B cell (primary cell): ENCODE results near the gene SLC4A5. TPM values are rescaled to one million over a fixed set of nuclear protein-coding genes. Genes with fewer than 3 reads are reported as not detected.
A peak's percentile ranks its signal among the peaks of the same experiment; 100 is the strongest.

ENCODE experiments used
- ATAC-seq: fragments of 200-7000 bp; cut with Tn5 transposase; one replicate; pipeline ENCODE4 v1.10.0; 2021; ENCODE audit warnings: low read depth, mild to moderate bottlenecking, moderate number of reproducible peaks, moderate library complexity
- CTCF ChIA-PET: fragments of 350-600 bp; sonication (Branson Sonifier 250); formaldehyde crosslinking; loops from one replicate; lab custom pipeline; 2021; ENCODE audit warnings: antibody characterized with exemption, inconsistent platforms; lab: Charles Lee
- POLR2A ChIA-PET: fragments of 350-600 bp; sonication (Branson Sonifier 250); formaldehyde crosslinking; loops from one replicate; lab custom pipeline; 2021; ENCODE audit warnings: antibody characterized with exemption; lab: Charles Lee
- DNase-seq: peaks from one replicate; pipeline ENCODE4 v3.0.0; 2013
- H2AFZ ChIP-seq: 2 replicates; pipeline ENCODE4 v1.6.1; 2012; ENCODE audit warnings: mild to moderate bottlenecking, low read depth, low read length; ENCODE audit not compliant: insufficient read depth, poor library complexity, severe bottlenecking
- H3K27ac ChIP-seq, 2 donors: 1 replicate in 1 of 2; 2 replicates in 1 of 2; pipeline ENCODE4 v1.5.1; 2012 to 2013; ENCODE audit warnings: low read length in 2 of 2, mild to moderate bottlenecking in 2 of 2, moderate library complexity in 1 of 2
- H3K27me3 ChIP-seq, 4 experiments: fragments of 200-600 bp in 1 of 4; sonication (generic) in 1 of 4; replicated peaks in 1 of 4; 1 replicate in 2 of 4; 2 replicates in 2 of 4; pipeline versions ENCODE4 v1.6.1 to v1.7.0; 2013 to 2016; ENCODE audit warnings: low read length in 3 of 4, mild to moderate bottlenecking in 2 of 4, mixed read lengths in 1 of 4, moderate library complexity in 1 of 4; ENCODE audit not compliant: insufficient read depth in 4 of 4, control insufficient read depth in 3 of 4; ENCODE audit errors: control extremely low read depth in 1 of 4
- H3K36me3 ChIP-seq, 2 experiments: replicated peaks in 1 of 2; 1 replicate in 1 of 2; 2 replicates in 1 of 2; pipeline versions ENCODE4 v1.6.1 to v1.7.1; 2013; ENCODE audit warnings: low read length in 1 of 2; ENCODE audit not compliant: insufficient read depth in 2 of 2, control insufficient read depth in 1 of 2; ENCODE audit errors: control extremely low read depth in 1 of 2, extremely low read depth in 1 of 2
- H3K4me1 ChIP-seq, 2 donors: fragments of 200-600 bp in 1 of 2; sonication (generic) in 1 of 2; 1 replicate in 1 of 2; 2 replicates in 1 of 2; pipeline versions ENCODE4 v1.5.1 to v1.6.1; 2013 to 2017; ENCODE audit warnings: low read length in 2 of 2; ENCODE audit not compliant: control insufficient read depth in 2 of 2, insufficient read depth in 2 of 2
- H3K4me2 ChIP-seq: replicated peaks from 2 replicates; pipeline ENCODE3; 2012; ENCODE audit warnings: mild to moderate bottlenecking, low read depth, low read length; ENCODE audit not compliant: poor library complexity, severe bottlenecking
- H3K4me3 ChIP-seq, 5 experiments: fragments of 200-600 bp in 1 of 5; sonication (generic) in 1 of 5; 1 replicate in 3 of 5; 2 replicates in 2 of 5; pipeline versions ENCODE4 v1.5.1 to v1.7.0; 2011 to 2016; ENCODE audit warnings: low read length in 4 of 5, mild to moderate bottlenecking in 4 of 5, low read depth in 2 of 5, control low read depth in 1 of 5, moderate library complexity in 1 of 5; ENCODE audit not compliant: insufficient read depth in 1 of 5; ENCODE audit errors: control extremely low read depth in 1 of 5, extremely low read depth in 1 of 5
- H3K79me2 ChIP-seq: fragments of 200-600 bp; sonication (generic); one replicate; pipeline ENCODE4 v1.6.0; 2016; ENCODE audit warnings: low read length; ENCODE audit not compliant: control insufficient read depth, insufficient read depth
- H3K9ac ChIP-seq: fragments of 200-600 bp; sonication (generic); 2 replicates; pipeline ENCODE4 v1.6.1; 2017; ENCODE audit warnings: mild to moderate bottlenecking, low read length, moderate library complexity
- H3K9me3 ChIP-seq, 3 donors: one replicate each; pipeline versions ENCODE4 v1.6.1 to v1.7.1; 2013; ENCODE audit warnings: low read length in 2 of 3; ENCODE audit not compliant: control insufficient read depth in 2 of 3, insufficient read depth in 1 of 3; ENCODE audit errors: control extremely low read depth in 1 of 3
- H4K20me1 ChIP-seq: 2 replicates; pipeline ENCODE4 v1.6.0; 2012; ENCODE audit warnings: mild to moderate bottlenecking, low read length; ENCODE audit not compliant: insufficient read depth, control insufficient read depth, poor library complexity, severe bottlenecking
- H3K27ac Mint-ChIP-seq: one replicate; pipeline ENCODE4 v1.8.0; 2021; ENCODE audit warnings: mixed read lengths
- H3K27me3 Mint-ChIP-seq: one replicate; pipeline ENCODE4 v1.8.0; 2021; ENCODE audit warnings: mixed read lengths
- H3K4me1 Mint-ChIP-seq: one replicate; pipeline ENCODE4 v1.8.0; 2021; ENCODE audit warnings: mixed read lengths
- H3K4me3 Mint-ChIP-seq: one replicate; pipeline ENCODE4 v1.8.0; 2021; ENCODE audit warnings: mixed read lengths
- H3K9me3 Mint-ChIP-seq: one replicate; pipeline ENCODE4 v1.8.0; 2022; ENCODE audit warnings: mixed read lengths; ENCODE audit not compliant: insufficient read depth
- EZH2 ChIP-seq: IDR thresholded peaks from 2 replicates; pipeline ENCODE4 v1.6.1; 2012; ENCODE audit warnings: borderline replicate concordance, low read depth, mild to moderate bottlenecking, moderate library complexity, low read length; ENCODE audit not compliant: insufficient read depth, poor library complexity, severe bottlenecking
- WGBS: methylation state at CpG from one replicate; pipeline ENCODE4 v1.1.5; 2013; ENCODE audit warnings: missing lambda C conversion rate; ENCODE audit not compliant: insufficient coverage; 5-methylcytosine and 5-hydroxymethylcytosine counted together
- intact Hi-C: fragments of 100-400 bp; cut with micrococcal nuclease; formaldehyde crosslinking; loops from one replicate; pipeline ENCODE4 v1.10.0; 2022
- polyA plus RNA-seq: library from polyadenylated mRNA; depleted of rRNA; stranded (reverse); fragments of >200 nt; gene quantifications from 2 replicates; pipeline ENCODE4 v1.2.3, GENCODE V29; 2012
- total RNA-seq, 2 donors: library from RNA; stranded (reverse); fragments of 120-200 nt in 1 of 2; gene quantifications; 1 replicate in 1 of 2; 2 replicates in 1 of 2; pipeline versions ENCODE4 v1.2.3 to v1.2.4, GENCODE V29; 2013 to 2022
- TF ChIP-seq, protein P1 (sequence below): fragments of 200-600 bp; IDR thresholded peaks from one replicate; pipeline ENCODE4 v1.8.0; 2022; ENCODE audit warnings: antibody characterized with exemption, mild to moderate bottlenecking

The SLC4A5 gene
- total and polyA plus RNA-seq, 2 donors (not counting 1 experiment from before 2014, with no cell fraction given), result 3.3 to 9.7 TPM

DNA sequence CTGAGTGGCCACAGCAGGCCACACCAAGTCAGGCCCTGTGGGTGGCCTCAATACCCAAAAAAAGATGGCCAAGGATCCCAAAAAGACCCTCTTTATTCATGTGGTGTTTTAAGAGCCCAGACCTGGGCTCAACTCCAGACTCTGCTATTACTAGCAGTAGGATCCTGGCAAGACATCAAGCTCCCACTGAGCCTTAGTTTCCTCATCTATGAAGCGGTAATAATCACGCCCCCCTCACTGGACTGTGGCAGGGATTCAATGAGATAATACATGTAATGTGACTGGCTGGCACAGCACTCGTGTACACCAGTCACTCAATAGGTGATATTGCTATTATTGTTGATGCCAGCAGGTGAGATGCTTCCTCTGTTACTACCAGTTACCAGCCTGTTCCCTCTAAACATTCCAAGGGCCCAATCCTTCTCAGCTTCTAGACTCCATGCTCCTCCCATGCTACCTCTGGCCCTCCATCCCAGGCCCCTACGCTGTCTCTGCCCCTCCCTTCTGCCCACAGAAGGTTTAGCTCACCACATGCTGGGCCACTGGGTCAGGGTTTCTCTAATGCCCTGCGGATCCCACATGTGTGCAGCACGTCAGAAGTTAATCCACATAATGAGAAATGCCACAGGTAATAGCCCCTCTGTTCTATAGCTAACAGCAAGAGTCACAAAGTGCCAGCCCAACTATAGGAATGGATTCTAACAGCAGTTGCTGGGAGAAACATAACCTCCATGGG lies 51.2 kb downstream of the SLC4A5 start:
- Histone ChIP-seq H4K20me1 (no peaks in the 10 kb centered on the region), H3K27me3 (no peaks in the 10 kb centered on the region), H3K4me1 (peaks cover 20 to 21% of the 10 kb centered on the region in 2 donors), H3K4me2 (no peak overlapping the region), H3K9ac (no peak overlapping the region), H3K4me3 (no peak overlapping the region), H3K27ac (peak overlapping the region in 1 of 2 donors; percentile 79), H3K79me2 (no peaks in the 10 kb centered on the region), H3K9me3 (no peaks in the 10 kb centered on the region), H3K36me3 (no peaks in the 10 kb centered on the region), H2AFZ (no peak overlapping the region)
- DNase-seq (no peak), ATAC-seq (no peak)
- POLR2A ChIA-PET, result no interaction called here
- Mint-ChIP-seq H3K4me1 (peaks cover 20% of the 10 kb centered on the region), H3K27me3 (no peaks in the 10 kb centered on the region), H3K27ac (peak overlapping the region; percentile 46), H3K9me3 (no peaks in the 10 kb centered on the region), H3K4me3 (no peak overlapping the region)
- CTCF ChIA-PET, result interaction anchor here (1.0 to 1.1 kb wide), 2 partner anchors 9 to 240 kb away, joined by 3 to 4 read pairs; no protein-coding TSS in a partner anchor
- WGBS, result 100% methylated on average over 5 of the region's 6 CpGs
- intact Hi-C loops, result no loop called here
- TF ChIP-seq, protein P1, sequence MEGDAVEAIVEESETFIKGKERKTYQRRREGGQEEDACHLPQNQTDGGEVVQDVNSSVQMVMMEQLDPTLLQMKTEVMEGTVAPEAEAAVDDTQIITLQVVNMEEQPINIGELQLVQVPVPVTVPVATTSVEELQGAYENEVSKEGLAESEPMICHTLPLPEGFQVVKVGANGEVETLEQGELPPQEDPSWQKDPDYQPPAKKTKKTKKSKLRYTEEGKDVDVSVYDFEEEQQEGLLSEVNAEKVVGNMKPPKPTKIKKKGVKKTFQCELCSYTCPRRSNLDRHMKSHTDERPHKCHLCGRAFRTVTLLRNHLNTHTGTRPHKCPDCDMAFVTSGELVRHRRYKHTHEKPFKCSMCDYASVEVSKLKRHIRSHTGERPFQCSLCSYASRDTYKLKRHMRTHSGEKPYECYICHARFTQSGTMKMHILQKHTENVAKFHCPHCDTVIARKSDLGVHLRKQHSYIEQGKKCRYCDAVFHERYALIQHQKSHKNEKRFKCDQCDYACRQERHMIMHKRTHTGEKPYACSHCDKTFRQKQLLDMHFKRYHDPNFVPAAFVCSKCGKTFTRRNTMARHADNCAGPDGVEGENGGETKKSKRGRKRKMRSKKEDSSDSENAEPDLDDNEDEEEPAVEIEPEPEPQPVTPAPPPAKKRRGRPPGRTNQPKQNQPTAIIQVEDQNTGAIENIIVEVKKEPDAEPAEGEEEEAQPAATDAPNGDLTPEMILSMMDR, result no peak
- no peak for TF ChIP-seq EZH2

DNA sequence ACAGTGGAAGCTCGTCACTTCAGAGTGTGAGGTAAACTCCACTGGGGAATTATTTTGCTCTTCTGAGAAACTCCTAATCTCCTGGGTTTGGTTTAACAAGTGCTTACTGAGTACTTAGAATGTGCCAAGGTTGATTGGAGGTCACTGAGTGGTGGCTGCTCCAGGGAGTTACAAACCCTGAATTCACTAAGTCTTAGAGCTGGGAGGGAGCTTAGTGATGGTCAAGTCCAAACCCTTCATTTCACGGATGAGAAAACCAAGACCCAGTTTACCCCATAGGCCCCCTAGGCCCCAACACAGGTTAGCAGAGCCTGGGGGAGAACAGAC lies 52.0 kb downstream of the SLC4A5 start:
- Mint-ChIP-seq H3K4me3 (no peak overlapping the region), H3K9me3 (no peaks in the 10 kb centered on the region), H3K4me1 (peaks cover 17% of the 10 kb centered on the region), H3K27me3 (no peaks in the 10 kb centered on the region), H3K27ac (peak overlapping the region; percentile 89)
- no peak overlapping the region for H3K4me3 ChIP-seq
- H2AFZ ChIP-seq, result peak overlapping the region; percentile 65
- no peaks in the 10 kb centered on the region for H4K20me1 ChIP-seq
- no peaks in the 10 kb centered on the region for H3K9me3 ChIP-seq
- peak overlapping the region; percentile 68 to 79 for H3K27ac ChIP-seq
- no peaks in the 10 kb centered on the region for H3K79me2 ChIP-seq
- TF ChIP-seq, protein P1, result no peak
- no peak for TF ChIP-seq EZH2
- peaks cover 17 to 18% of the 10 kb centered on the region in 2 donors for H3K4me1 ChIP-seq
- ATAC-seq (no peak), DNase-seq (no peak)
- no peaks in the 10 kb centered on the region for H3K27me3 ChIP-seq
- H3K36me3 ChIP-seq, result no peaks in the 10 kb centered on the region
- intact Hi-C loops, result no loop called here
- ChIA-PET POLR2A (no interaction called here), CTCF (interaction anchor here (1.0 kb wide), 1 partner anchor 241 kb away, joined by 3 read pairs; no protein-coding TSS in a partner anchor)
- 100% methylated on average over 1 of the region's 2 CpGs for WGBS
- H3K9ac ChIP-seq, result peak overlapping the region; percentile 35
- H3K4me2 ChIP-seq, result peak overlapping the region; percentile 56
